NK-92 (cell line): ENCODE measurements around the gene RTN4IP1.
"Not testable (repeated sequence)": the region's sequence is repeated elsewhere in the genome, so short reads cannot be mapped to it uniquely, and the experiment has no call there.

Experiments
- DNase-seq: peaks from one replicate; lab custom pipeline; 2025; ENCODE audit not compliant: unreplicated experiment; lab: John Stamatoyannopoulos, UW

The RTN4IP1 gene

GRCh38 chr6:106586815-106587415 is 42.4 kb downstream of the RTN4IP1 start:
- no peak for DNase-seq

GRCh38 chr6:106581468-106581867 is 47.8 kb downstream of the RTN4IP1 start:
- DNase-seq: no peak

GRCh38 chr6:106579281-106579680 is 50.0 kb downstream of the RTN4IP1 start:
- no peak for DNase-seq

- DNase-seq: no peak
Observed at GRCh38 chr6:106574741-106575458, 54.4 kb downstream of the RTN4IP1 start.

GRCh38 chr6:106572875-106573585 is 56.3 kb downstream of the RTN4IP1 start:
- no peak for DNase-seq

- DNase-seq: no peak
Observed at GRCh38 chr6:106572436-106572835, 56.9 kb downstream of the RTN4IP1 start.

- DNase-seq: no peak
Observed at GRCh38 chr6:106569428-106569827, 59.9 kb downstream of the RTN4IP1 start.

- no peak for DNase-seq
Observed at GRCh38 chr6:106568530-106568929, 60.8 kb downstream of the RTN4IP1 start.

- no peak for DNase-seq
Observed at GRCh38 chr6:106564476-106564875, 64.8 kb downstream of the RTN4IP1 start.

GRCh38 chr6:106563614-106564013 is 65.7 kb downstream of the RTN4IP1 start:
- no peak for DNase-seq

- no peak for DNase-seq
Observed at GRCh38 chr6:106561686-106562405, 67.5 kb downstream of the RTN4IP1 start.

GRCh38 chr6:106560996-106561685 is 68.2 kb downstream of the RTN4IP1 start:
- DNase-seq: no peak

- not testable (repeated sequence) for DNase-seq
Observed at GRCh38 chr6:106559659-106560058, 69.6 kb downstream of the RTN4IP1 start.

- no peak for DNase-seq
Observed at GRCh38 chr6:106558364-106558763, 70.9 kb downstream of the RTN4IP1 start.

- DNase-seq: no peak
Observed at GRCh38 chr6:106557837-106558236, 71.5 kb downstream of the RTN4IP1 start.

- no peak for DNase-seq
Observed at GRCh38 chr6:106556368-106556960, 72.8 kb downstream of the RTN4IP1 start.

- DNase-seq: no peak
Observed at GRCh38 chr6:106555767-106556166, 73.5 kb downstream of the RTN4IP1 start.

- DNase-seq: no peak
Observed at GRCh38 chr6:106553440-106553839, 75.9 kb downstream of the RTN4IP1 start.

- no peak for DNase-seq
Observed at GRCh38 chr6:106551155-106551554, 78.1 kb downstream of the RTN4IP1 start.

- DNase-seq: no peak
Observed at GRCh38 chr6:106549521-106549920, 79.8 kb downstream of the RTN4IP1 start.
